ENCODE measurements around the gene SPEM1. TPM values are rescaled to one million over a fixed set of nuclear protein-coding genes. Genes with fewer than 3 reads are reported as not detected.
"Not testable (repeated sequence)": the region's sequence is repeated elsewhere in the genome, so short reads cannot be mapped to it uniquely, and the experiment has no call there.

SPEM1 gene
- total and polyA plus RNA-seq, 12 donors = not detected

DNA sequence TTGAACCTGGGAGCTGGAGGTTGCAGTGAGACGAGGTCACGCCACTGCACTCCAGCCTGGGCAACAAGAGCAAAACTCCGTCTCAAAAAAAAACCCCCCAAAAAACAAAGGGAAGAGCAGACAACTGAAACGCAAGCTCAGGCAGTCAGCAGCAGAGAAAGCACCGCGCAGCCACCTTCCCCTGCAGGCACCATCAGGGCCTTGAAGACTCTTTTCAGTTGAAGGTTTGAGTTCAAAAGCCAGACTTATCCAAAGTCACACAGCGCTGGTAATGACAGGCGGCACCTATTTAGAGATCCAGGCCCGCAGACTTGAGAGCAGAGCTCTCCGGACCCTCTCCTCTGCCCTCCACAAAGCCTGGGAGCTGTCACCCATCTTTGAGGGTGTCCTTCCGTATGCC lies 48.2 kb downstream of the SPEM1 start:
- intact Hi-C loops (cut with DNase I) = loop anchor here in 1 of 10 donors (1.0 kb wide), 1 partner anchor 10 kb away; no protein-coding TSS in a partner anchor
- peaks cover 14 to 68% (median 51%) of the 10 kb centered on the region in 9 donors for H3K4me1 ChIP-seq
- H3K27me3 ChIP-seq = no peaks in the 10 kb centered on the region
- ATAC-seq (no peak), DNase-seq (no peak)
- WGBS, 2 donors = 88 to 95% methylated on average over 11 of the region's 11 CpGs
- H3K27ac ChIP-seq = peak overlapping the region in 7 of 10 donors; percentile 75 to 88 (median 81)
- H3K36me3 ChIP-seq = peaks cover 0 to 44% (median 4%) of the 10 kb centered on the region in 9 donors
- H3K9me3 ChIP-seq = no peaks in the 10 kb centered on the region
- TF ChIP-seq, protein P1, sequence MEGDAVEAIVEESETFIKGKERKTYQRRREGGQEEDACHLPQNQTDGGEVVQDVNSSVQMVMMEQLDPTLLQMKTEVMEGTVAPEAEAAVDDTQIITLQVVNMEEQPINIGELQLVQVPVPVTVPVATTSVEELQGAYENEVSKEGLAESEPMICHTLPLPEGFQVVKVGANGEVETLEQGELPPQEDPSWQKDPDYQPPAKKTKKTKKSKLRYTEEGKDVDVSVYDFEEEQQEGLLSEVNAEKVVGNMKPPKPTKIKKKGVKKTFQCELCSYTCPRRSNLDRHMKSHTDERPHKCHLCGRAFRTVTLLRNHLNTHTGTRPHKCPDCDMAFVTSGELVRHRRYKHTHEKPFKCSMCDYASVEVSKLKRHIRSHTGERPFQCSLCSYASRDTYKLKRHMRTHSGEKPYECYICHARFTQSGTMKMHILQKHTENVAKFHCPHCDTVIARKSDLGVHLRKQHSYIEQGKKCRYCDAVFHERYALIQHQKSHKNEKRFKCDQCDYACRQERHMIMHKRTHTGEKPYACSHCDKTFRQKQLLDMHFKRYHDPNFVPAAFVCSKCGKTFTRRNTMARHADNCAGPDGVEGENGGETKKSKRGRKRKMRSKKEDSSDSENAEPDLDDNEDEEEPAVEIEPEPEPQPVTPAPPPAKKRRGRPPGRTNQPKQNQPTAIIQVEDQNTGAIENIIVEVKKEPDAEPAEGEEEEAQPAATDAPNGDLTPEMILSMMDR (IDR thresholded peaks at IDR 0.05) = no peak
- H3K4me3 ChIP-seq = no peak overlapping the region

DNA sequence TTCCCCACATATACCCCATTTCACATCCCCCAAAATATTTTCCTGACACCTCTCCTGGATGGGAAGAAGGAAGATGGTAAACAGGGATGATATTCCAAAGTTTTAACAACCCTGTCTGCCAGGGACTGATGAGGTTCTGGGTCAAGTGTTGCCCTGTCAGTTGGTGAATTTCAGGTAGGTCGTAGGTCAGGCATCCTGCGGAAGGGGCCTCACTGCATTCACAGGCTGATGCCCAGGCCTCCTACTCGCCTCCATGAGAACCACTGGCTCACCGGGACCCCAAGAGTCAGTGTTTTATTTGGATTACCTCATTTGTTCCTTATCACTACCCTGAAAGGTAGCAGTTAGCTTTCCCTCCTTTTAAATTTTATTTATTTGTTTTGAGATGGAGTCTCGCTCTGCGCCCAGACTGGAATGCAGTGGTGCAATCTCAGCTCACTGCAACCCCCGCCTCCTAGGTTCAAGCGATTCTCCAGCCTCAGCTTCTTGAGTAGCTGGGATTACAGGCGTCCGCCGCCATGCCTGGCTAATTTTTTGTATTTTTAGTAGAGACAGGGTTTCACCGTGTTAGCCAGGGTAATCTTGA lies 48.8 kb downstream of the SPEM1 start:
- DNase-seq = no peak
- TF ChIP-seq, protein P1 (IDR thresholded peaks at IDR 0.05) = no peak
- peak overlapping the region in 2 of 10 donors; percentile 10 to 82 for H3K27ac ChIP-seq

DNA sequence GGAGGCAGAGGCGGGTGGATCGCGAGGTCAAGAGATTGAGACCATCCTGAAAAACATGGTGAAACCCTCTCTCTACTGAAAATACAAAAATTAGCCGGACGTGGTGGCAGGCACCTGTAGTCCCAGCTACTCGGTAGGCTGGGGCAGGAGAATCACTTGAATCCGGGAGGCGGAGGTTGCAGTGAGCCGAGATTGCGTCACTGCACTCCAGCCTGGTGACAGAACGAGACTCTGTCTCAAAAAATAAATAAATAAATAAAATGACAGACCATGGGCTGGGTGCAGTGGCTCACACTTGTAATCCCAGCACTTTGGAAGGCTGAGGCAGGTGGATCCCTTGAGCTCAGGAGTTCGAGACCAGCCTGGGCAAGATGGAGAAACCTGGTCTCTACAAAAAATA lies 49.7 kb downstream of the SPEM1 start:
- WGBS, 2 donors = 92 to 93% methylated on average over 12 of the region's 12 CpGs
- DNase-seq; H3K27me3 ChIP-seq; H3K9me3 ChIP-seq; intact Hi-C loops (cut with DNase I); H3K4me3 ChIP-seq; ATAC-seq: not testable (repeated sequence)
- peaks cover 0 to 36% (median 0%) of the 10 kb centered on the region in 9 donors for H3K36me3 ChIP-seq
- H3K4me1 ChIP-seq = peaks cover 14 to 83% (median 60%) of the 10 kb centered on the region in 9 donors
- H3K27ac ChIP-seq = peak overlapping the region in 3 of 10 donors; percentile 0 to 82 (median 13)

More for the DNA sequence above, 48.8 kb downstream of the SPEM1 start:
- peaks cover 14 to 73% (median 51%) of the 10 kb centered on the region in 9 donors for H3K4me1 ChIP-seq
- H3K27me3 ChIP-seq = no peaks in the 10 kb centered on the region
- 77 to 85% methylated on average over 12 of the region's 12 CpGs for WGBS, 2 donors
- no peaks in the 10 kb centered on the region for H3K9me3 ChIP-seq
- H3K36me3 ChIP-seq = peaks cover 0 to 38% (median 0%) of the 10 kb centered on the region in 9 donors
- intact Hi-C loops (cut with DNase I) = loop anchor here in 1 of 10 donors (1.0 kb wide), 1 partner anchor 9 kb away; no protein-coding TSS in a partner anchor
- no peak for ATAC-seq
- no peak overlapping the region for H3K4me3 ChIP-seq

DNA sequence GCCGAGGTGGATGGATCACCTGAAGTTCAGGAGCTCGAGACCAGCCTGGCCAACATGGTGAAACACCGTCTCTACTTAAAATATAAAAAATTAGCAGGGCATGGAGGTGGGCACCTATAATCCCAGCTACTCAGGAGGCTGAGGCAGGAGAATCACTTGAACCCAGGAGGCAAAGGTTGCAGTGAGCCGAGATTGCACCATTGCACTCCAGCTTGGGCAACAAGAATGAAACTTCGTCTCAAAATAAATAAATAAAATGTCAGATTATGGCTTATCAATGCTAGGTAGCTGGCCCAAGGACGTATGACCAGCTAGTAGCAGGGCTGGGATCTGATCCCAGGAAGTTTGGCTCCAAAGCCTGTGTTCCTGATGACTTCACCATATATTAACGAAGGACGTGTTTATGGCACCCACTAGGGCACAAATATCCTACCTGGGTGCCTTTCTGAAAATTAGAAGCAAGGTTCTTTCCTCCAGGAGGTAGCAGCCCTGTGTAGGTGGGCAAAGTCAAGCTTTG lies 50.4 kb downstream of the SPEM1 start:
- Histone ChIP-seq H3K36me3 (peaks cover 0 to 35% (median 0%) of the 10 kb centered on the region in 9 donors), H3K27ac (peak overlapping the region in 4 of 10 donors; percentile 8 to 63 (median 45)), H3K4me1 (peaks cover 18 to 89% (median 64%) of the 10 kb centered on the region in 9 donors)
- DNase-seq; H3K27me3 ChIP-seq; ATAC-seq; H3K9me3 ChIP-seq; H3K4me3 ChIP-seq; intact Hi-C loops (cut with DNase I): not testable (repeated sequence)
- WGBS, 2 donors = 67 to 70% methylated on average over 8 of the region's 8 CpGs

Other genes with a start within 250 kb of the SPEM1 start
Only the 30 nearest of the 39 such genes appear.
- 100 to 1,000 TPM; 440 to 567 (median 501) TPM for gene GABARAP, start 177.9 kb upstream of the SPEM1 start, total RNA-seq
- gene GABARAP, start 177.9 kb upstream of the SPEM1 start, polyA plus RNA-seq = 100 to 1,000 TPM; 540 to 733 TPM
- 100 to 1,000 TPM in 8 of 10 donors, 10 to 100 TPM in 2; 94.6 to 135 (median 110) TPM for gene CTDNEP1, start 168.6 kb upstream of the SPEM1 start, total RNA-seq
- gene CTDNEP1, start 168.6 kb upstream of the SPEM1 start, polyA plus RNA-seq = 100 to 1,000 TPM in 1 of 2 donors, 10 to 100 TPM in 1; 56.3 to 116 TPM
- gene ELP5, start 168.1 kb upstream of the SPEM1 start, total RNA-seq = 100 to 1,000 TPM in 1 of 10 donors, 10 to 100 TPM in 9; 30.8 to 110 (median 54.8) TPM
- 10 to 100 TPM; 29.0 to 41.4 TPM for gene ELP5, start 168.1 kb upstream of the SPEM1 start, polyA plus RNA-seq
- 1 to 10 TPM in 3 of 10 donors, under 1 TPM in 7; 0.39 to 2.5 (median 0.80) TPM for gene CLDN7, start 157.8 kb upstream of the SPEM1 start, total RNA-seq
- gene CLDN7, start 157.8 kb upstream of the SPEM1 start, polyA plus RNA-seq = 1 to 10 TPM; 1.3 to 1.6 TPM
- gene SLC2A4, start 138.6 kb upstream of the SPEM1 start, total RNA-seq = 100 to 1,000 TPM in 9 of 10 donors, 10 to 100 TPM in 1; 98.1 to 186 (median 177) TPM
- 100 to 1,000 TPM in 1 of 2 donors, 10 to 100 TPM in 1; 41.8 to 140 TPM for gene SLC2A4, start 138.6 kb upstream of the SPEM1 start, polyA plus RNA-seq
- gene YBX2, start 125.7 kb upstream of the SPEM1 start, total RNA-seq = 1 to 10 TPM in 7 of 10 donors, under 1 TPM in 3; 0.42 to 1.9 (median 1.2) TPM
- 1 to 10 TPM in 1 of 2 donors, under 1 TPM in 1; 0.49 to 2.6 TPM for gene YBX2, start 125.7 kb upstream of the SPEM1 start, polyA plus RNA-seq
- 100 to 1,000 TPM; 197 to 444 (median 248) TPM for gene EIF5A, start 112.7 kb upstream of the SPEM1 start, total RNA-seq
- 100 to 1,000 TPM; 457 to 716 TPM for gene EIF5A, start 112.7 kb upstream of the SPEM1 start, polyA plus RNA-seq
- 10 to 100 TPM; 49.1 to 81.1 (median 57.4) TPM for gene GPS2, start 105.0 kb upstream of the SPEM1 start, total RNA-seq
- gene GPS2, start 105.0 kb upstream of the SPEM1 start, polyA plus RNA-seq = 100 to 1,000 TPM; 103 to 105 TPM
- 10 to 100 TPM; 21.7 to 45.9 (median 28.7) TPM for gene NEURL4, start 91.0 kb upstream of the SPEM1 start, total RNA-seq
- gene NEURL4, start 91.0 kb upstream of the SPEM1 start, polyA plus RNA-seq = 10 to 100 TPM; 22.4 to 55.5 TPM
- gene ACAP1, start 83.8 kb upstream of the SPEM1 start, total RNA-seq = 10 to 100 TPM in 7 of 10 donors, 1 to 10 TPM in 3; 7.4 to 23.4 (median 16.7) TPM
- gene ACAP1, start 83.8 kb upstream of the SPEM1 start, polyA plus RNA-seq = 1 to 10 TPM; 2.4 to 9.7 TPM
- gene KCTD11, start 68.2 kb upstream of the SPEM1 start, total RNA-seq = 1 to 10 TPM; 4.3 to 8.5 (median 5.3) TPM
- 1 to 10 TPM; 4.5 to 6.6 TPM for gene KCTD11, start 68.2 kb upstream of the SPEM1 start, polyA plus RNA-seq
- under 1 TPM in 1 of 10 donors, not detected in 9; 0.39 TPM for gene TMEM95, start 65.2 kb upstream of the SPEM1 start, total RNA-seq
- gene TMEM95, start 65.2 kb upstream of the SPEM1 start, polyA plus RNA-seq = not detected
- 1 to 10 TPM; 1.1 to 4.4 (median 2.1) TPM for gene TNK1, start 39.2 kb upstream of the SPEM1 start, total RNA-seq
- 1 to 10 TPM; 1.9 to 3.5 TPM for gene TNK1, start 39.2 kb upstream of the SPEM1 start, polyA plus RNA-seq
- gene PLSCR3, start 25.8 kb upstream of the SPEM1 start, total RNA-seq = 10 to 100 TPM; 14.4 to 28.7 (median 17.1) TPM
- 10 to 100 TPM; 23.3 to 32.9 TPM for gene PLSCR3, start 25.8 kb upstream of the SPEM1 start, polyA plus RNA-seq
- gene TMEM256, start 16.2 kb upstream of the SPEM1 start, total RNA-seq = 10 to 100 TPM; 61.8 to 83.2 (median 74.2) TPM
- gene TMEM256, start 16.2 kb upstream of the SPEM1 start, polyA plus RNA-seq = 100 to 1,000 TPM in 1 of 2 donors, 10 to 100 TPM in 1; 89.1 to 169 TPM
- gene NLGN2, start 12.5 kb upstream of the SPEM1 start, total RNA-seq = 10 to 100 TPM in 2 of 10 donors, 1 to 10 TPM in 8; 3.6 to 15.8 (median 6.4) TPM
- 1 to 10 TPM; 7.3 to 7.6 TPM for gene NLGN2, start 12.5 kb upstream of the SPEM1 start, polyA plus RNA-seq
- not detected for gene SPEM2, start 5.3 kb downstream of the SPEM1 start, total RNA-seq
- gene SPEM2, start 5.3 kb downstream of the SPEM1 start, polyA plus RNA-seq = not detected
- gene SPEM3, start 8.5 kb downstream of the SPEM1 start, total RNA-seq = not detected
- not detected for gene SPEM3, start 8.5 kb downstream of the SPEM1 start, polyA plus RNA-seq
- 1 to 10 TPM; 1.2 to 3.5 (median 2.2) TPM for gene TMEM102, start 15.1 kb downstream of the SPEM1 start, total RNA-seq
- gene TMEM102, start 15.1 kb downstream of the SPEM1 start, polyA plus RNA-seq = 1 to 10 TPM; 2.0 to 4.2 TPM
- 10 to 100 TPM in 2 of 10 donors, 1 to 10 TPM in 8; 4.6 to 15.9 (median 8.1) TPM for gene FGF11, start 19.2 kb downstream of the SPEM1 start, total RNA-seq
- 1 to 10 TPM; 2.0 to 7.2 TPM for gene FGF11, start 19.2 kb downstream of the SPEM1 start, polyA plus RNA-seq
- gene CHRNB1, start 24.7 kb downstream of the SPEM1 start, total RNA-seq = 10 to 100 TPM in 6 of 10 donors, 1 to 10 TPM in 4; 5.4 to 13.1 (median 10.3) TPM
- gene CHRNB1, start 24.7 kb downstream of the SPEM1 start, polyA plus RNA-seq = 10 to 100 TPM; 10.2 to 25.4 TPM
- 10 to 100 TPM; 58.9 to 80.1 (median 69.4) TPM for gene ZBTB4, start 59.3 kb downstream of the SPEM1 start, total RNA-seq
- 10 to 100 TPM; 17.8 to 34.2 TPM for gene ZBTB4, start 59.3 kb downstream of the SPEM1 start, polyA plus RNA-seq
- not detected for gene SLC35G6, start 61.1 kb downstream of the SPEM1 start, total RNA-seq
- gene SLC35G6, start 61.1 kb downstream of the SPEM1 start, polyA plus RNA-seq = not detected
- gene POLR2A, start 64.0 kb downstream of the SPEM1 start, total RNA-seq = 10 to 100 TPM; 40.5 to 61.7 (median 48.8) TPM
- 10 to 100 TPM in 1 of 2 donors, 1 to 10 TPM in 1; 8.4 to 24.7 TPM for gene POLR2A, start 64.0 kb downstream of the SPEM1 start, polyA plus RNA-seq
- gene TNFSF12, start 128.7 kb downstream of the SPEM1 start, total RNA-seq = 10 to 100 TPM; 21.7 to 44.3 (median 26.9) TPM
- 10 to 100 TPM; 20.6 to 51.0 TPM for gene TNFSF12, start 128.7 kb downstream of the SPEM1 start, polyA plus RNA-seq
- gene TNFSF13, start 138.4 kb downstream of the SPEM1 start, total RNA-seq = 10 to 100 TPM in 2 of 10 donors, 1 to 10 TPM in 8; 4.1 to 25.0 (median 6.9) TPM
- 1 to 10 TPM; 7.5 to 8.0 TPM for gene TNFSF13, start 138.4 kb downstream of the SPEM1 start, polyA plus RNA-seq
- 10 to 100 TPM; 22.4 to 34.3 (median 27.1) TPM for gene SENP3, start 141.6 kb downstream of the SPEM1 start, total RNA-seq
- 10 to 100 TPM; 33.1 to 46.6 TPM for gene SENP3, start 141.6 kb downstream of the SPEM1 start, polyA plus RNA-seq
- 100 to 1,000 TPM in 1 of 10 donors, 10 to 100 TPM in 4, 1 to 10 TPM in 5; 4.7 to 128 (median 13.0) TPM for gene CD68, start 159.3 kb downstream of the SPEM1 start, total RNA-seq
- gene CD68, start 159.3 kb downstream of the SPEM1 start, polyA plus RNA-seq = 10 to 100 TPM; 15.7 to 40.0 TPM
- 10 to 100 TPM; 20.1 to 39.8 (median 23.5) TPM for gene MPDU1, start 163.5 kb downstream of the SPEM1 start, total RNA-seq
- gene MPDU1, start 163.5 kb downstream of the SPEM1 start, polyA plus RNA-seq = 10 to 100 TPM; 42.8 to 64.9 TPM
- gene SOX15, start 169.8 kb downstream of the SPEM1 start, total RNA-seq = 1 to 10 TPM in 6 of 10 donors, under 1 TPM in 4; 0.23 to 1.7 (median 1.2) TPM
- gene SOX15, start 169.8 kb downstream of the SPEM1 start, polyA plus RNA-seq = 1 to 10 TPM in 1 of 2 donors, under 1 TPM in 1; 0.78 to 2.6 TPM

Data from heart right ventricle (tissue), 16 donors.